HG03097 (cell line): ENCODE data around the gene RELN.

Experiments used
- ATAC-seq: cut with Tn5 transposase; IDR thresholded peaks from one replicate; pipeline ENCODE4 v1.9.1; 2021; ENCODE audit not compliant: unreplicated experiment, low FRiP score

RELN gene

GRCh38 chr7:103594186-103594585 is 395.3 kb downstream of the RELN start:
- ATAC-seq = no peak

DNA sequence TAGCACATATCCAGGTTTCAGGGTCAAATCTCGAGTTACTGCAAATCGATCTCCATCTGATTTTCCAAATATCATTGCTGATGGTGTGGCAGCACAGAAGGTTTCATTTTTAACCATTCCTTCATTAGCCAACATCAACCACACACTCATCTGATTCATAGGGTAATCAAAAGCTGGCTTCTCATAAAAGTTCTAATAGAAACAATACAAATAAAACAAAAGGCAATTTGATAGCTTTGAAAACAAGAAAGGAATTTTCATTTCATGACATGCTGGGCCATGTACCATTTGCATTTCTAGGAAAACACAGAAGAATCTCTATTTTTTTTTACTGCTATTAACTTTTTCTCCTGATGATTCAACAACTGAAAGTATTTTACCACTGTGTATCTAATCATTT is 395.8 kb downstream of the RELN start:
- no peak for ATAC-seq

- ATAC-seq = no peak
Measured at GRCh38 chr7:103592844-103593243, 396.6 kb downstream of the RELN start.

- no peak for ATAC-seq
Measured at GRCh38 chr7:103592187-103592586, 397.3 kb downstream of the RELN start.

GRCh38 chr7:103580031-103580430 is 409.4 kb downstream of the RELN start:
- no peak for ATAC-seq

GRCh38 chr7:103577059-103577458 is 412.4 kb downstream of the RELN start:
- ATAC-seq = no peak

- no peak for ATAC-seq
Measured at GRCh38 chr7:103576641-103577040, 412.8 kb downstream of the RELN start.

- no peak for ATAC-seq
Measured at GRCh38 chr7:103574576-103574975, 414.9 kb downstream of the RELN start.

GRCh38 chr7:103573479-103574058 is 415.9 kb downstream of the RELN start:
- ATAC-seq = no peak

DNA sequence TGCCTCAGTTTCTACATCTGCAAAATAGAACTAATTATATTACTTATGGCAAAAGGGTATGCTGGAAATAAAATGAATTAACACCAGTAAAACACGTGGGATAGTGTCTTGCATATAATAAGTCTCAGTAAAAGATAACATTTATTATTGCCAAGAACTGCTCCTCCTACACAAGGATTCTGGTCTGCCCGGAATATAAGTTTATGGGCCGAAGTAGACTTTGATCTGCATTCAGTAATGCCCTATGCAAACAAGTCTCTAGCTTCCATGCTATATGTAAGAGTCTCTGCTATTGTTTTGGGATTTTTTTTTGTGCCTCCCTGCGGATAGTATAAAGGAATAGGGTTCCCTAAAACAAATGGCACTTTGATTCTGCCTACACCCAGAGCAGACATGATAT is 417.9 kb downstream of the RELN start:
- ATAC-seq = no peak

DNA sequence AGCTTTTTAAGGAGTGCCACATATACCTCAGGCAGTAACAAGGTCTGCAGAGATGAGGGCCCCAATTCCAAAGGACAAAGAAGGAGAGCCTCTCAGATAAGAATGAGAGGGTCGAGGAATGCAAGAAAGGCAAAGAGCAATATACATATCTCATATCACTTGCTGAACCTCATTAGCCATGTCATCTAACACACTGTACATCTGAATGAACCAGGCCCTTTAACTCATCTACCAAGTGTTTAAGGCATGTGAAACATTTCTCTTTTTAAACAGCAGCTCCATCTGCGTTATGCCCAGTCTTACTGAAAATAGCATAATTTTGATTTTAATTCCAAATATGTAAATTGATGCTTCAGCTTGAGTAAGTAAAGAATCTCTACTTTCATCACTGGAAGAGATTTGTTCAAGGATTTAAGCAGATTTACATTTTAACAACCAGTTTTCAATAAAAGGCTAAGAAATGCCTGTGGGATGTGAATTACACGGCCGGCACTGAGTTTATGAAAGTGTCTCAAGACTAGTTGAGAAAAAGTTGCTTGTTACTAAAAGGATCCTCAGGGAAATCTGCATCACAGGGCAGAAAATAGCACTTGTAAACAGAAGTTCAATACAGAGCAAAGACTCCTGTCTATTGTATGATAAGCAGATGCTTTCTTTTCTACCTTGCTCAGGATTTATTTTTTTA is 419.7 kb downstream of the RELN start:
- no peak for ATAC-seq

- no peak for ATAC-seq
Measured at GRCh38 chr7:103564416-103564815, 425.0 kb downstream of the RELN start.

DNA sequence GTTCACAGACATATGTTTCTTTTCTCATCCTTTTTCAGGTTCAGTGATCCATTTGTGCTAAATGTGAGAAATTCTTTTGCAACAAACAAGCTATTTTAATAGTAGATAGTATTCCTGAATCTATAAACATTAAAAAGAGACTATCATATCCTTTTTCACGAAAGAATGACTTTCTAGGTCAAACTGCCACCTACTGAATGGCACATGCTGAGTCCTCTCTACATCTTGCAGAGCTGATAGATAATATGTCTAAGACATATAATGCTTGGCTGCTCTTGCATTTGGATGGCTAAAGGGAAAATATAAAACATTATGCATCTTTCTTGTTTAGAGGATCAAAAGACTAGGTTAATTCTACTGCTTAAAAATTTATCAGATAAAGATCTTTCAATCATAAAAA is 429.3 kb downstream of the RELN start:
- no peak for ATAC-seq

DNA sequence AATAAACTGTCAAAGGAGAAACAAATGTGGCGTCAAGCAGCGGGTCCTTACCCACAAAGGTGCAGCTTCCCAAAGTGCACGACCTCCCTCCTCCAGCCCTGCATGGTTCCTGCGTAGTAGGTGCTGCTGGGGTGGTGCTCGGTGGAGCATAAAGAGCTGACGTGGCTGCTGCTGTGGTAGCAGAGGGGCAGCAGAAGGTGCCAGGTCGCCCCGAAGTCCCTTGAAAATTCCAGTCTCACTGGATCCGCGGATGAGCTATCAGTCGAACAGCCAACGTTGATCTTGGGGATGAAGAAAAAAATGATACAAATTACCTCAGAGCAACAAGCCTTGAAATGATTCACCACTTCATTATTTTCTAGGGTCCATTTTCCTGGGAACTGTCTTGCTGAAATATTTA is 438.4 kb downstream of the RELN start:
- ATAC-seq = no peak

GRCh38 chr7:103549786-103550185 is 439.7 kb downstream of the RELN start:
- ATAC-seq = no peak

DNA sequence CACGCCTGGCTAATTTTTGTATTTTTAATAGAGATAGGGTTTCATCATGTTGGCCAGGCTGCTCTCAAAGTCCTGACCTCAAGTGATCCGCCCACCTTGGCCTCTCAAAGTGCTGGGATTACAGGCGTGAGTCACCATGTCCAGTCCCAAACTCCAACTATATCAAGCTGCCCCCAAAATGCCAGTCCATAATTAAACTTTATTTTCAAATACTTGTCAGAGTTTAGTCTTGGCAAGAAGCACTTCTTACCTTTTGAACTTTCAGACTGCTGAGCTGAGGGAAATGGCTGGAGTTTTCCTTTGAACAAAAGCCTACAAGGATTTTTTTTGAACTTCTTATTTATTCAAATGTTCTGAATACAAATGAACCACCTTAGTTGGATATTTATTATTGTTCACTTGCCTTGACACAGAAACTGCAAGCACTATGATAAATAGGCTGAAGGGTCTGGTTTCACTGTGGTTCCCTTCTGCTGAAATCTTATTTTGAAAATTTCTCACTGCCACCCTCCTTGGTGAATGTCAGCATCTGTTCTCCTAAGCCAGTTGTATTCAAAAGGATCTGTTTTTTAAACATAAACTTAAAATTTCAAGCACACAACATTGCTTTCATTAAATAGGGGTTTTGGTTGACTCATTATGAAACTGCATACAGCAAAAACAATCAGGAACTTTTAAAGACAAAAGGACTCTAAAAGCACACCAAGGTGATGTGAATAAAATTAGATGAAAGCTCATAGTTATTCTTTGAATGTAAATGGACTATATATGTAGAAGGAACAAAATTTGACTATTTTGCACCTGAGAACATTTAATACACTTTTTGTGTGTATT is 441.8 kb downstream of the RELN start:
- ATAC-seq = no peak

- ATAC-seq = no peak
Measured at GRCh38 chr7:103542470-103542869, 447.0 kb downstream of the RELN start.

- no peak for ATAC-seq
Measured at GRCh38 chr7:103541947-103542346, 447.5 kb downstream of the RELN start.

DNA sequence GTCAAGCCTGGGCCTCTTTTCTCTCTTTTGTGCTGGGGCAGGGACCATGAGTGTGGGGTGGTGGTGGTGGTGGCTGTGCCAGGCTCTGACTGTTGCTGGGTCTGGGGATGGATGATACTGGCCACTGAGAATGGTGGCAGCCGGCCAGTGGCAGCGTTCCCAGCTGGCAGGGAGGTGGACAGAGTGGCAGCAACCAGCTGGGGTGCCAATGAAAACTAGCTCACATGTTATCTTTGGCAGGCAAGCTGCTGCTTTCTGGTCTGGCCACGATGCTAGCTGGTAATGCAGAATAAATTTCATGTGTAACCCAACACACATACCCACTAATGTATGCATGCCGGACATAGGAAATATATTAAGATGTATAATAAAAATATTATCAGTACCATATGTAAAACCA is 448.4 kb downstream of the RELN start:
- no peak for ATAC-seq

DNA sequence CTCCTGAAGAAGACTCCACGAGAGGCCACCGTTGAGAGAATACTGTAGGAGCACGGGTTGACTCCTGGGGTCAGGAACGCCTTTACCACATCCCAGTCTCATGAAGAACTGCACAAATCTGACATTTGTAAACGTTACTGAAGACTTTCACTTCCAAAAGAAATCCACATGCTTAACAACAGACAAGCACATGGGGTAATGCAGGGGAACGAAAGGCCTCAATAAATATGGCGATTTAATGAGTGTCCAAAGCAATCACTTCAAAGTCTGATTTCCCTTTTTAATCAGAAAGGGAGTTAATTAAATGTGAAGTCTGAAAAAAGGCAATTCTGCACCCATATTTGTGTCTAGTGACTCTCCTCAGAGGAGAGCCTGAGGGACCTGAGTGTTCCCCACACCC is 449.1 kb downstream of the RELN start:
- ATAC-seq = no peak

DNA sequence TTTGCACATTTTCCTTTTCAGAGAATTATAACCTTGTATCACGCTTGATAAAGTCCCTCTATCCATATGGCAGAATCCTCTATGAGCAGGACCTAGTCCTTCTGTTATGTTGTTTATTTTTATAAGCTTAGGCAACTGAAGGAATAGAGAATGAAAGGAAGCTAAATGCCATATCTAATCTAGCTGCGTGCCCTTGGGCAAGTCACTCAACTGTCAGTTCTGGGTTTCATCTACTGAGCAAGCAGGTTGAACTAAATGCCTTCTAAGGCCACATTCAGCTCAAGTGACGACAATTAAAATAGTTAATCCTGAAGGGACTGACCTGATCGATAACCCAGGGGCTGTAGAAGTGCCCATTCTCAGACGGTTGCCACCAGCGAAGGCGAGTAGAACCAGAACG is 449.6 kb downstream of the RELN start:
- ATAC-seq = no peak
